Skin epidermis (tissue), 12 donors: ENCODE data around the gene CALN1.

Experiments used
- H3K27ac ChIP-seq, 21 experiments: fragments of 200-600 bp; sonication (generic) in 11 of 21; one replicate each; pipeline ENCODE4 v1.5.0; 2020; ENCODE audit warnings: mild to moderate bottlenecking in 3 of 21, inconsistent platforms in 2 of 21, moderate library complexity in 2 of 21
- H3K4me3 ChIP-seq, 7 experiments: fragments of 200-600 bp; sonication (generic) in 2 of 7; one replicate each; pipeline ENCODE4 v1.5.0; 2020; ENCODE audit warnings: inconsistent platforms in 2 of 7, mild to moderate bottlenecking in 2 of 7, moderate library complexity in 1 of 7

The CALN1 gene

GRCh38 chr7:71784781-71785180 lies 627.4 kb downstream of the CALN1 start:
- Histone ChIP-seq H3K4me3 (no peak overlapping the region), H3K27ac (no peak overlapping the region)

GRCh38 chr7:71784180-71784579 lies 628.0 kb downstream of the CALN1 start:
- H3K27ac ChIP-seq, result peak overlapping the region in 1 of 21 experiments; percentile 9
- H3K4me3 ChIP-seq, result no peak overlapping the region

GRCh38 chr7:71783779-71784178 lies 628.4 kb downstream of the CALN1 start:
- H3K27ac ChIP-seq, result peak overlapping the region in 1 of 21 experiments; percentile 9
- no peak overlapping the region for H3K4me3 ChIP-seq

GRCh38 chr7:71782051-71782450 lies 630.1 kb downstream of the CALN1 start:
- Histone ChIP-seq H3K27ac (no peak overlapping the region), H3K4me3 (no peak overlapping the region)

- no peak overlapping the region for H3K4me3 ChIP-seq
- no peak overlapping the region for H3K27ac ChIP-seq
These were observed 631.9 kb downstream of the CALN1 start for GRCh38 chr7:71780282-71780681.

GRCh38 chr7:71777278-71777677 lies 634.9 kb downstream of the CALN1 start:
- no peak overlapping the region for H3K27ac ChIP-seq
- no peak overlapping the region for H3K4me3 ChIP-seq

- Histone ChIP-seq H3K27ac (no peak overlapping the region), H3K4me3 (no peak overlapping the region)
These were observed 635.4 kb downstream of the CALN1 start for GRCh38 chr7:71776726-71777125.

GRCh38 chr7:71775648-71776047 lies 636.5 kb downstream of the CALN1 start:
- no peak overlapping the region for H3K27ac ChIP-seq
- no peak overlapping the region for H3K4me3 ChIP-seq

GRCh38 chr7:71772779-71773178 lies 639.4 kb downstream of the CALN1 start:
- H3K4me3 ChIP-seq, result no peak overlapping the region

GRCh38 chr7:71770269-71770907 lies 641.8 kb downstream of the CALN1 start:
- Histone ChIP-seq H3K4me3 (no peak overlapping the region), H3K27ac (no peak overlapping the region)

More at GRCh38 chr7:71772779-71773178, 639.4 kb downstream of the CALN1 start:
- no peak overlapping the region for H3K27ac ChIP-seq

- no peak overlapping the region for H3K4me3 ChIP-seq
- no peak overlapping the region for H3K27ac ChIP-seq
These were observed 642.8 kb downstream of the CALN1 start for GRCh38 chr7:71769326-71769725.

- H3K27ac ChIP-seq, result no peak overlapping the region
- H3K4me3 ChIP-seq, result no peak overlapping the region
These were observed 643.7 kb downstream of the CALN1 start for GRCh38 chr7:71768450-71768849.

GRCh38 chr7:71766016-71766415 lies 646.1 kb downstream of the CALN1 start:
- H3K4me3 ChIP-seq, result no peak overlapping the region
- H3K27ac ChIP-seq, result no peak overlapping the region

- no peak overlapping the region for H3K27ac ChIP-seq
- H3K4me3 ChIP-seq, result no peak overlapping the region
These were observed 650.8 kb downstream of the CALN1 start for GRCh38 chr7:71761336-71761735.

- H3K27ac ChIP-seq, result no peak overlapping the region
- no peak overlapping the region for H3K4me3 ChIP-seq
These were observed 657.3 kb downstream of the CALN1 start for GRCh38 chr7:71754828-71755227.

- no peak overlapping the region for H3K4me3 ChIP-seq
These were observed 658.0 kb downstream of the CALN1 start for GRCh38 chr7:71753956-71754664.

GRCh38 chr7:71753236-71753635 lies 658.9 kb downstream of the CALN1 start:
- Histone ChIP-seq H3K27ac (no peak overlapping the region), H3K4me3 (no peak overlapping the region)

More at GRCh38 chr7:71753956-71754664, 658.0 kb downstream of the CALN1 start:
- H3K27ac ChIP-seq, result no peak overlapping the region

- no peak overlapping the region for H3K4me3 ChIP-seq
- no peak overlapping the region for H3K27ac ChIP-seq
These were observed 659.8 kb downstream of the CALN1 start for GRCh38 chr7:71752171-71752935.

GRCh38 chr7:71750290-71750689 lies 661.8 kb downstream of the CALN1 start:
- Histone ChIP-seq H3K27ac (no peak overlapping the region), H3K4me3 (no peak overlapping the region)

- Histone ChIP-seq H3K4me3 (no peak overlapping the region), H3K27ac (no peak overlapping the region)
These were observed 666.1 kb downstream of the CALN1 start for GRCh38 chr7:71746006-71746405.

- no peak overlapping the region for H3K27ac ChIP-seq
- H3K4me3 ChIP-seq, result no peak overlapping the region
These were observed 672.0 kb downstream of the CALN1 start for GRCh38 chr7:71740174-71740560.
